A673 (cell line): ENCODE data around the gene NOSTRIN. TPM values are rescaled to one million over a fixed set of nuclear protein-coding genes. Genes with fewer than 3 reads are reported as not detected.

Experiments
- BruUV-seq: library from RNA; stranded (reverse); fragments of 400-500 nt; replicated peaks from 2 replicates; lab custom pipeline; 2021; lab: Mats Ljungman, UMichigan
- CTCF ChIA-PET: fragments of 300-600 bp; sonication (Branson Sonifier 250); formaldehyde crosslinking; loops from one replicate; lab custom pipeline; 2022; ENCODE audit warnings: antibody characterized with exemption; lab: Charles Lee
- POLR2A ChIA-PET: fragments of 300-600 bp; sonication (Branson Sonifier 250); formaldehyde crosslinking; loops from one replicate; lab custom pipeline; 2022; ENCODE audit warnings: antibody characterized with exemption; ENCODE audit not compliant: low non-redundant PET; lab: Charles Lee
- DNase-seq: peaks from one replicate; pipeline ENCODE4 v3.0.0-alpha.2; 2015; ENCODE audit warnings: low spot score
- H3K27ac ChIP-seq: fragments of 200-600 bp; sonication (generic); 2 replicates; pipeline ENCODE4 v1.5.1; 2016; ENCODE audit warnings: mixed run types, low read depth, mild to moderate bottlenecking, mixed read lengths, antibody characterized with exemption, low read length; ENCODE audit not compliant: poor library complexity, severe bottlenecking
- H3K27me3 ChIP-seq: fragments of 200-600 bp; sonication (generic); replicated peaks from 2 replicates; pipeline ENCODE4 v1.6.1; 2017; ENCODE audit warnings: mixed run types, low read depth, mild to moderate bottlenecking, mixed read lengths, antibody characterized with exemption, low read length; ENCODE audit not compliant: insufficient read depth, poor library complexity
- H3K36me3 ChIP-seq: fragments of 200-600 bp; sonication (generic); 2 replicates; pipeline ENCODE4 v1.6.1; 2016; ENCODE audit warnings: mixed run types, mild to moderate bottlenecking, mixed read lengths, antibody characterized with exemption, low read length; ENCODE audit not compliant: insufficient read depth, poor library complexity, severe bottlenecking
- H3K4me1 ChIP-seq: fragments of 200-600 bp; sonication (generic); 2 replicates; pipeline ENCODE4 v1.6.1; 2017; ENCODE audit warnings: mixed run types, mild to moderate bottlenecking, mixed read lengths, antibody characterized with exemption, low read length; ENCODE audit not compliant: insufficient read depth, poor library complexity, severe bottlenecking
- H3K4me3 ChIP-seq: fragments of 200-600 bp; sonication (generic); 2 replicates; pipeline ENCODE4 v1.5.1; 2016; ENCODE audit warnings: low read depth, mixed run types, mild to moderate bottlenecking, mixed read lengths, low read length; ENCODE audit not compliant: poor library complexity, severe bottlenecking
- H3K9me3 ChIP-seq: fragments of 200-600 bp; sonication (generic); 2 replicates; pipeline ENCODE4 v1.6.1; 2016; ENCODE audit warnings: mixed run types, low read depth, mild to moderate bottlenecking, mixed read lengths, antibody characterized with exemption, low read length; ENCODE audit not compliant: poor library complexity, severe bottlenecking
- CTCF ChIP-seq: fragments of 300-800, 200-600 bp; sonication (generic); conservative IDR thresholded peaks from 2 replicates; pipeline ENCODE4 v1.5.1; 2017; ENCODE audit warnings: low read depth, mild to moderate bottlenecking, antibody characterized with exemption, low read length, moderate library complexity, mixed read lengths
- EZH2 ChIP-seq: fragments of 200-600 bp; sonication (generic); IDR thresholded peaks from 2 replicates; pipeline ENCODE4 v1.6.1; 2017; ENCODE audit warnings: borderline replicate concordance, low read depth, mild to moderate bottlenecking, mixed read lengths, antibody characterized with exemption, low read length; ENCODE audit not compliant: poor library complexity, severe bottlenecking
- intact Hi-C: fragments of 100-400 bp; cut with micrococcal nuclease; formaldehyde crosslinking; loops from one replicate; pipeline ENCODE4 v1.10.0; 2022; ENCODE audit not compliant: unreplicated experiment
- total RNA-seq: library from RNA; stranded (reverse); gene quantifications from 2 replicates; pipeline ENCODE4 v1.2.3, GENCODE V29; 2021

The NOSTRIN gene
- total RNA-seq, 1 experiment from 2014 or later = not detected

- Histone ChIP-seq H3K4me3 (no peak overlapping the region), H3K27me3 (peaks cover 4% of the 10 kb centered on the region), H3K4me1 (no peaks in the 10 kb centered on the region), H3K9me3 (no peaks in the 10 kb centered on the region), H3K27ac (no peak overlapping the region), H3K36me3 (no peaks in the 10 kb centered on the region)
- TF ChIP-seq CTCF (no peak), EZH2 (no peak)
- no peak for DNase-seq
- intact Hi-C loops = no loop called here
- ChIA-PET POLR2A (no interaction called here), CTCF (no interaction called here)
- BruUV-seq = no TSS peak
Measured at GRCh38 chr2:168897449-168897848, 95.0 kb downstream of the NOSTRIN start.

GRCh38 chr2:168901003-168901402 lies 98.6 kb downstream of the NOSTRIN start, which contains the start of gene G6PC2:
Gene G6PC2 (plus strand): TSS chr2:168901291. CDS start chr2:168901332, 41 bp downstream.
- DNase-seq = no peak
- Histone ChIP-seq H3K4me3 (no peak within 1 kb of the TSS), H3K27ac (no peak within 1 kb of the TSS), H3K4me1 (no peaks in the 10 kb centered on the region), H3K9me3 (no peaks in the 10 kb centered on the region), H3K36me3 (no peaks in the 10 kb centered on the region), H3K27me3 (peaks cover 4% of the 10 kb centered on the region)
- no TSS peak for BruUV-seq
- ChIA-PET POLR2A (no interaction called here), CTCF (no interaction called here)
- TF ChIP-seq CTCF (no peak), EZH2 (no peak)
- intact Hi-C loops = no loop called here

GRCh38 chr2:168903888-168904287 lies 101.5 kb downstream of the NOSTRIN start:
- no peak overlapping the region for H3K4me3 ChIP-seq
- TF ChIP-seq EZH2 (no peak), CTCF (no peak)
- H3K27ac ChIP-seq = no peak overlapping the region
- no peaks in the 10 kb centered on the region for H3K36me3 ChIP-seq
- H3K4me1 ChIP-seq = no peaks in the 10 kb centered on the region
- no peaks in the 10 kb centered on the region for H3K9me3 ChIP-seq
- intact Hi-C loops = no loop called here
- H3K27me3 ChIP-seq = peaks cover 4% of the 10 kb centered on the region
- POLR2A ChIA-PET = no interaction called here
- BruUV-seq = no TSS peak
- no peak for DNase-seq
- CTCF ChIA-PET = no interaction called here
